Ishikawa (cell line): ENCODE measurements around the gene GOLGA6B.

ENCODE experiments used
- CEBPB ChIP-seq: IDR thresholded peaks from 2 replicates; pipeline ENCODE4 v1.6.1; 2012
- CREB1 ChIP-seq: IDR thresholded peaks from 2 replicates; pipeline ENCODE4 v1.6.1; 2012; ENCODE audit warnings: low read depth
- EGR1 ChIP-seq: IDR thresholded peaks from 2 replicates; pipeline ENCODE4 v1.6.1; 2012
- NFIC ChIP-seq: IDR thresholded peaks from 2 replicates; pipeline ENCODE4 v1.6.1; 2012
- RAD21 ChIP-seq: IDR thresholded peaks from 2 replicates; pipeline ENCODE4 v1.6.1; 2012; ENCODE audit warnings: low read depth
- REST ChIP-seq: IDR thresholded peaks from 2 replicates; pipeline ENCODE4 v1.6.1; 2012; ENCODE audit warnings: low read depth, mild to moderate bottlenecking
- TAF1 ChIP-seq: IDR thresholded peaks from 2 replicates; pipeline ENCODE4 v1.6.1; 2012; ENCODE audit warnings: low read depth, mild to moderate bottlenecking
- TEAD4 ChIP-seq: IDR thresholded peaks from 2 replicates; pipeline ENCODE4 v1.6.1; 2012

DNA sequence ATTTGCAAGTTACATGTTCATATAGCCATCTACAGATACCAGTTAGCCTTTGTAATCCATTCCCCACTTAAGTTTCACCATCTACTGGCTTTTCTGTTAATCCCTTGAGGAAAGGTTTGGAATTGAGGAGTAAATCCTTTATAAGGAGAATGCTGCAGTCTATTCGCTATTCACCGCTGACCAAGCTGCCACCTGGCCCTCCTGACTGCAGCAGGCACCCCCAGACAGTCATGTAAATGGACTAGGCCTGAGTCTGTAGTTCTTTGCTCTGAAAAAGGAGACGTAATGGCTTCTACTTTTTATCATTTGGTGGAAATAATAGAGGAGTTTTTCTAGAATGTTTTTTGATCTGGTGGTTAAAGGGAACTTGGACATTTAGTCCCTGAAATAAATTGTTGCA is 28.3 kb downstream of the GOLGA6B start:
- TF ChIP-seq TEAD4 (no peak), CEBPB (no peak), RAD21 (no peak), CREB1 (no peak), REST (no peak), EGR1 (no peak), TAF1 (no peak), NFIC (no peak)
